PC-9 (cell line): ENCODE measurements around the gene DAND5. TPM values are rescaled to one million over a fixed set of nuclear protein-coding genes. Genes with fewer than 3 reads are reported as not detected.

ENCODE experiments used
- BruUV-seq: library from RNA; stranded (reverse); fragments of 400-500 nt; replicated peaks from 2 replicates; lab custom pipeline; 2021; lab: Mats Ljungman, UMichigan
- CTCF ChIA-PET: fragments of 300-600 bp; sonication (Branson Sonifier 250); formaldehyde crosslinking; loops from one replicate; lab custom pipeline; 2022; ENCODE audit warnings: antibody characterized with exemption; lab: Charles Lee
- POLR2A ChIA-PET: fragments of 300-600 bp; sonication (Branson Sonifier 250); formaldehyde crosslinking; loops from one replicate; lab custom pipeline; 2022; ENCODE audit warnings: antibody characterized with exemption; ENCODE audit not compliant: unreplicated experiment; lab: Charles Lee
- DNase-seq, 2 experiments: peaks; one replicate each; pipeline versions ENCODE4 v3.0.0 to v3.0.0-alpha.2; 2015 to 2022; ENCODE audit warnings: mixed read lengths in 1 of 2
- H2AFZ ChIP-seq: fragments of 200-600 bp; sonication (generic); 2 replicates; pipeline ENCODE4 v1.8.1; 2017; ENCODE audit warnings: antibody characterized with exemption
- H3F3A ChIP-seq: fragments of 200-600 bp; sonication (generic); 2 replicates; pipeline ENCODE4 v1.8.1; 2017; ENCODE audit warnings: antibody characterized with exemption, mild to moderate bottlenecking, low read depth; ENCODE audit not compliant: insufficient read depth
- H3K27ac ChIP-seq: fragments of 200-600 bp; sonication (generic); 2 replicates; pipeline ENCODE4 v1.6.1; 2016; ENCODE audit warnings: mixed run types
- H3K27me3 ChIP-seq: fragments of 200-600 bp; sonication (generic); 2 replicates; pipeline ENCODE4 v1.6.1; 2016; ENCODE audit warnings: low read depth, mixed run types; ENCODE audit not compliant: insufficient read depth
- H3K36me3 ChIP-seq: fragments of 200-600 bp; sonication (generic); 2 replicates; pipeline ENCODE4 v1.6.1; 2016; ENCODE audit warnings: low read depth, mixed run types
- H3K4me1 ChIP-seq: fragments of 200-600 bp; sonication (generic); replicated peaks from 2 replicates; pipeline ENCODE4 v1.6.1; 2016; ENCODE audit warnings: mixed run types; ENCODE audit not compliant: insufficient read depth
- H3K4me2 ChIP-seq: fragments of 200-600 bp; sonication (generic); 2 replicates; pipeline ENCODE4 v1.6.1; 2017; ENCODE audit warnings: mixed run types
- H3K4me3 ChIP-seq: fragments of 200-600 bp; sonication (generic); 2 replicates; pipeline ENCODE4 v1.6.1; 2016; ENCODE audit warnings: mixed run types
- H3K79me2 ChIP-seq: fragments of 200-600 bp; sonication (generic); 2 replicates; pipeline ENCODE4 v1.6.1; 2017; ENCODE audit warnings: low read depth, mixed run types
- H3K9me2 ChIP-seq: fragments of 200-600 bp; sonication (generic); 2 replicates; pipeline ENCODE4 v1.8.1; 2017; ENCODE audit warnings: mild to moderate bottlenecking; ENCODE audit not compliant: insufficient read depth
- H3K9me3 ChIP-seq: fragments of 200-600 bp; sonication (generic); 2 replicates; pipeline ENCODE4 v1.8.1; 2016; ENCODE audit warnings: low read depth; ENCODE audit not compliant: insufficient read depth
- H4K20me1 ChIP-seq: fragments of 200-600 bp; sonication (generic); 2 replicates; pipeline ENCODE4 v1.8.1; 2017; ENCODE audit not compliant: insufficient read depth
- EZH2 ChIP-seq: fragments of 200-600 bp; sonication (generic); IDR thresholded peaks from 2 replicates; pipeline ENCODE4 v1.8.0; 2017; ENCODE audit warnings: antibody characterized with exemption, low read depth
- intact Hi-C: fragments of 100-400 bp; cut with micrococcal nuclease; formaldehyde crosslinking; loops from one replicate; pipeline ENCODE4 v1.10.0; 2022; ENCODE audit not compliant: unreplicated experiment
- total RNA-seq: library from RNA; stranded (reverse); gene quantifications from 2 replicates; pipeline ENCODE4 v1.2.3, GENCODE V29; 2021
- TF ChIP-seq, protein P1 (sequence below): fragments of 200-600 bp; sonication (generic); conservative IDR thresholded peaks from 2 replicates; pipeline ENCODE4 v1.6.1; 2017; ENCODE audit warnings: mixed run types, antibody characterized with exemption, mild to moderate bottlenecking, moderate library complexity

Gene DAND5
- total RNA-seq, 1 experiment from 2014 or later: 0.20 TPM

DNA sequence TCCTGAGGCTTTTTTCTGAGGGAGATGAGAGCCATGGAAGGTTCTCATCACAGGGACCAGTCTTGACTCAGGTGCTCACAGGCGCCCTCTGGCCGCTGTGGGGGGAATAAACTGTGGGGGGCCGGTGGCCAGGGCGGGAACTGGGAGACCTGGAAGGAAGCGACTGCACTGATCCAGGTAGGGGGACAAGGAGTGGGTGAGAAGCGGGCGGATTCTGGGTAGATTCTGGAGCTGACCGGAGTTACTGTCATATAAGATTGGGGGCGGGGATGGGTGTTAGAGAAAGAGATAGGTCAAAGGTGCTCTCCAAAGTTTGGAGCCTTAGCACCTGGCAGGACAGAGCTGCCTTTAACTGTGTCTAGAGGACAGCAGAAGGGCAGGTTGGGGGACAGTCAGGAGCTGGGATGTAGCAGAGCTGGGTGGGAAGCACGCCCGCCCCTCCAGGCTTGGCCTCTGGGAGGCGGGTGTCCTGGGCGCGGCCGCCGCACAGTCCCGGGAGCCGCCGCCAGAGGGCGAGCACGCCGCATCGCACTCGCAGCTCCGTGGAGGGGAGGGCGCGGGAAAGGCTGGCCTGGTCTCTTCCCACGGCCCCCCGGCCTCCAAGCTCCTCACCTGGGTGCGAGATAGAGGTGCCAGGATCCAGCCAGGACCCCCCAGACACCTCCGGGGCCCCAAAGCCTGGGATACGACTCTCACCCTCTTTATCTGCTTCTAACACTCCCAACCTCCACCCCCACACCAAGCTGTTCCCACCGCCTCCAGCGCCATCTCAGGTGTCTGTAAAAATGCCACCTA is 4.2 kb upstream of the DAND5 start:
- BruUV-seq: no TSS peak
- H3K4me2 ChIP-seq: peak overlapping the region; percentile 95
- no peaks in the 10 kb centered on the region; the same call in 1 of the 2 replicates for H3K4me1 ChIP-seq
- H3K27me3 ChIP-seq: no peaks in the 10 kb centered on the region
- no peak overlapping the region for H3K27ac ChIP-seq
- peak overlapping the region; percentile 89 for H2AFZ ChIP-seq
- TF ChIP-seq EZH2: no peak
- TF ChIP-seq, protein P1, sequence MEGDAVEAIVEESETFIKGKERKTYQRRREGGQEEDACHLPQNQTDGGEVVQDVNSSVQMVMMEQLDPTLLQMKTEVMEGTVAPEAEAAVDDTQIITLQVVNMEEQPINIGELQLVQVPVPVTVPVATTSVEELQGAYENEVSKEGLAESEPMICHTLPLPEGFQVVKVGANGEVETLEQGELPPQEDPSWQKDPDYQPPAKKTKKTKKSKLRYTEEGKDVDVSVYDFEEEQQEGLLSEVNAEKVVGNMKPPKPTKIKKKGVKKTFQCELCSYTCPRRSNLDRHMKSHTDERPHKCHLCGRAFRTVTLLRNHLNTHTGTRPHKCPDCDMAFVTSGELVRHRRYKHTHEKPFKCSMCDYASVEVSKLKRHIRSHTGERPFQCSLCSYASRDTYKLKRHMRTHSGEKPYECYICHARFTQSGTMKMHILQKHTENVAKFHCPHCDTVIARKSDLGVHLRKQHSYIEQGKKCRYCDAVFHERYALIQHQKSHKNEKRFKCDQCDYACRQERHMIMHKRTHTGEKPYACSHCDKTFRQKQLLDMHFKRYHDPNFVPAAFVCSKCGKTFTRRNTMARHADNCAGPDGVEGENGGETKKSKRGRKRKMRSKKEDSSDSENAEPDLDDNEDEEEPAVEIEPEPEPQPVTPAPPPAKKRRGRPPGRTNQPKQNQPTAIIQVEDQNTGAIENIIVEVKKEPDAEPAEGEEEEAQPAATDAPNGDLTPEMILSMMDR: peak; percentile 96
- no peaks in the 10 kb centered on the region for H3K9me3 ChIP-seq
- H3K4me3 ChIP-seq: peak overlapping the region; percentile 58
- intact Hi-C loops: loop anchor here (2.0 kb wide), 1 partner anchor 80 kb away; no protein-coding TSS in a partner anchor
- H3K9me2 ChIP-seq: no peaks in the 10 kb centered on the region
- ChIA-PET CTCF (interaction anchor here (0.5 to 1.5 kb wide), 11 partner anchors 13 to 249 kb away, joined by 3 to 7 read pairs (median 4); partner anchors contain the start of genes CALR and GCDH), POLR2A (interaction anchor here (0.5 to 0.9 kb wide), 3 partner anchors 12 to 313 kb away, joined by 3 to 5 read pairs (median 4); no protein-coding TSS in a partner anchor)
- H3K79me2 ChIP-seq: no peaks in the 10 kb centered on the region
- peak; percentile 63 to 86 for DNase-seq
- H3K36me3 ChIP-seq: no peaks in the 10 kb centered on the region
- H4K20me1 ChIP-seq: no peaks in the 10 kb centered on the region
- H3F3A ChIP-seq: peaks cover 9% of the 10 kb centered on the region; the same call in 1 of the 2 replicates

DNA sequence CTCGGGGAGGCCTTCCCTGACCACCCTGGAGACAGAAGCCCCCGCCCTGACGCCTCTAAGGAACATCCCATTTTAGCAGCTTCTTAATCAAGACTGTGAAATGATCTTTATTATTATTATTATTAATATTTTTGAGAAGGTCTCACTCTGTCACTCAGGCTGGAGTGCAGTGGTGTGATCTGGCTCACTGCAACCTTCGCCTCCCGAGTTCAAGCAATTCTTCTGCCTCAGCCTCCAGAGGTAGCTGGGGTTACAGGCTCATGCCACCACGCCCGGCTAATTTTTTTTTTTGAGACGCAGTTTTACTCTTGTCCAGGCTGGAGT is 3.6 kb upstream of the DAND5 start:
- intact Hi-C loops: loop anchor here (2.0 kb wide), 1 partner anchor 81 kb away; no protein-coding TSS in a partner anchor
- Histone ChIP-seq H3K27me3 (no peaks in the 10 kb centered on the region), H3F3A (peaks cover 9% of the 10 kb centered on the region; the same call in 1 of the 2 replicates), H3K4me1 (no peaks in the 10 kb centered on the region; the same call in 1 of the 2 replicates), H3K9me2 (no peaks in the 10 kb centered on the region), H3K4me2 (peak overlapping the region; percentile 95), H3K9me3 (no peaks in the 10 kb centered on the region), H3K27ac (no peak overlapping the region), H3K79me2 (no peaks in the 10 kb centered on the region), H4K20me1 (no peaks in the 10 kb centered on the region), H3K4me3 (peak overlapping the region; percentile 58), H3K36me3 (no peaks in the 10 kb centered on the region), H2AFZ (peak overlapping the region; percentile 89)
- BruUV-seq: no TSS peak
- no peak for DNase-seq
- no peak for TF ChIP-seq EZH2
- TF ChIP-seq, protein P1: no peak
- ChIA-PET POLR2A (interaction anchor here (0.5 to 0.9 kb wide), 2 partner anchors 12 to 81 kb away, joined by 3 to 5 read pairs; no protein-coding TSS in a partner anchor), CTCF (interaction anchor here (0.7 to 1.5 kb wide), 9 partner anchors 12 to 128 kb away, joined by 3 to 5 read pairs (median 4); partner anchors contain the start of genes GCDH and RAD23A)

DNA sequence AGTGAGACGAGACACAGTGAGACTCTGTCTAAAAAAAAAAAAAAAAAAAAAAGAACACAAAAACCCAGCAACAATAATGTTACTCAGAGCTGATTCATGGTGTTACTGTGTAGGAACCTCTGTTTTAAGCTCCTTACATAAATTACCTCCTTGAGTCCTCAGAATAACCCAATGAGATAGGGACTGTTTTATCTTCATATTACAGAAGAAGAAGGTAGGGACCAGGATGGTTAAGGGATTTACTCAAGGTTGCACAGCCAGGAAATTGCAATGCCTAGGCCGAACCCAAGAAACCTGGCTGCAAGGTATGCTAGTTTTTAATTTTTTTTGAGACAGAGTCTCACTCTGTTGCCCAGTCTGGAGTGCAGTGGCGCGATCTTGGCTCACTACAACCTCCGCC is 1.5 kb upstream of the DAND5 start:
- no peaks in the 10 kb centered on the region for H3K9me2 ChIP-seq
- DNase-seq: no peak

More for the DNA sequence above, 1.5 kb upstream of the DAND5 start:
- no peak overlapping the region for H3K4me2 ChIP-seq
- no peaks in the 10 kb centered on the region; the same call in 1 of the 2 replicates for H3K4me1 ChIP-seq
- peaks cover 14% of the 10 kb centered on the region; the same call in 1 of the 2 replicates for H3F3A ChIP-seq
- no peak overlapping the region for H3K27ac ChIP-seq
- no peaks in the 10 kb centered on the region for H3K36me3 ChIP-seq
- intact Hi-C loops: no loop called here
- no peaks in the 10 kb centered on the region for H4K20me1 ChIP-seq
- ChIA-PET CTCF (interaction anchor here (0.7 kb wide), 1 partner anchor 86 kb away, joined by 3 read pairs; no protein-coding TSS in a partner anchor), POLR2A (interaction anchor here (0.6 to 0.7 kb wide), 2 partner anchors 18 to 49 kb away, joined by 3 to 7 read pairs; partner anchors contain the start of gene SYCE2)
- no peaks in the 10 kb centered on the region for H3K79me2 ChIP-seq
- no peaks in the 10 kb centered on the region for H3K9me3 ChIP-seq
- no peak overlapping the region for H2AFZ ChIP-seq
- H3K27me3 ChIP-seq: no peaks in the 10 kb centered on the region
- H3K4me3 ChIP-seq: no peak overlapping the region
- TF ChIP-seq, protein P1: no peak
- no peak for TF ChIP-seq EZH2
- BruUV-seq: no TSS peak
